Activated T-cell treated with anti-CD3 and anti-CD28 coated beads for 4 hours (primary cell): ENCODE measurements around the gene C12orf56.
"Not testable (repeated sequence)": the region's sequence is repeated elsewhere in the genome, so short reads cannot be mapped to it uniquely, and the experiment has no call there.

Experiments used
- DNase-seq: peaks from one replicate; pipeline ENCODE4 v3.0.0-alpha.2; 2020

The C12orf56 gene

GRCh38 chr12:64385468-64385867, 5.1 kb downstream of the C12orf56 start:
- DNase-seq: no peak

DNA sequence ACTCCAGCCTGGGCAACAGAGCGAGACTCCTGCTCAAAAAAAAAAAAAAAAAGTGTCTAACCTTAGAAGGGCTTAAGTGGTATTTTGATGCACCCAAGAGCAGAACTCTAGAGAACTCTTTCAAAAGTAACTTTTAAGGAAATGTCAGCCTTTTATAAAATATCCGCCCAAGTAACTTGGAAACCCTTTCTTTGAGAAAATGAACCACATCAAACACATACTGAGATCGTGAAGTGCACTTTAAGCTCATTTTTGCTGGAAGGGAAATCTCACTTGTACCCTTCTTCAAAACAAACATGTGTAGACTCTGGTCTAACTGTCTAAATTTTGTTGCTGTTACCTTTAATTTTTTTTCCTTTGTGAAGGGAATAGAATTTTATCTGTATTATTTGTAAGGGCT, 5.5 kb downstream of the C12orf56 start:
- no peak for DNase-seq

- DNase-seq: no peak
Measured at GRCh38 chr12:64383675-64384074, 6.9 kb downstream of the C12orf56 start.

DNA sequence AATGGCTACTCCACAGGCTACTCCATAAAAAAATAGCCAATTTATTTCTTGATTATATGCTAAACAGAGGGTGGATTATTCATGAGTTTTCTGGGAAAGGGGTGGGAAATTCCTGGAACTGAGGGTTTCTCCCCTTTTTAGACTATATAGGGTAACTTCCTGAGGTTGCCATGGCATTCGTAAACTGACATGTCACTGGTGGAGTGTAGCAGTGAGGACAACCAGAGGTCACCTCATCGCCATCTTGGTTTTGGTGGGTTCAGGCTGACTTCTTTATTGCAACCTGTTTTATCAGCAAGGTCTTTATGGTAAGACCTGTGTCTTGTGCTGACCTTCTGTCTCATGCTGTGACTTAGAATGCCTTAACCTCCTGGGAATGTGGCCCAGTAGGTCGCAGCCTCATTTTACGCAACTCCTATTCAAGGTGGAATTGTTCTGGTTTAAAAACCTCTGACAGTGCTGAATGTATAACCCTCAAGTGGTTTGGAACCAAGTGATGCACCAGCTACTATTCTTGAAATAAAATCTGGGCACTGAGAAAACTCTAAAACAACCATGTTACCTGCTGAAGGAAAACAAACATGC, 27.7 kb downstream of the C12orf56 start:
- no peak for DNase-seq

DNA sequence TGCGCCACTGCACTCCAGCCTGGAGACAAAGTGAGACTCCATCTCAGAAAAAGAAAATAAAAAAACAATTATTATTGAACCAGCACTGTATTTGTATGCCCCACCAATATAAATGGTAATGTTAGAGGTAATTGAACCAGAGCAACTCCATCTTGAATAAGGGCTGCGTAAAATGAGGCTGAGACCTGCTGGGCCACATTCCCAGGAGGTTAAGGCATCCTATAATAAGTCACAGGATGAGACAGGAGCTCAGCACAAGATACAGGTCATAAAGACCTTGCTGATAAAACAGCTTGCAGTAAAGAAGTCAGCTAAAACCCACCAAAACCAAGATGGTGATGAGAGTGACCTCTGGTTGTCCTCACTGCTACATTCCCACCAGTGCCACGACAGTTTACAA, 29.4 kb downstream of the C12orf56 start:
- DNase-seq: not testable (repeated sequence)

- DNase-seq: not testable (repeated sequence)
Measured at GRCh38 chr12:64356209-64356608, 34.3 kb downstream of the C12orf56 start.

GRCh38 chr12:64352181-64352580, 38.4 kb downstream of the C12orf56 start:
- DNase-seq: no peak

GRCh38 chr12:64351265-64351664, 39.3 kb downstream of the C12orf56 start:
- DNase-seq: no peak

DNA sequence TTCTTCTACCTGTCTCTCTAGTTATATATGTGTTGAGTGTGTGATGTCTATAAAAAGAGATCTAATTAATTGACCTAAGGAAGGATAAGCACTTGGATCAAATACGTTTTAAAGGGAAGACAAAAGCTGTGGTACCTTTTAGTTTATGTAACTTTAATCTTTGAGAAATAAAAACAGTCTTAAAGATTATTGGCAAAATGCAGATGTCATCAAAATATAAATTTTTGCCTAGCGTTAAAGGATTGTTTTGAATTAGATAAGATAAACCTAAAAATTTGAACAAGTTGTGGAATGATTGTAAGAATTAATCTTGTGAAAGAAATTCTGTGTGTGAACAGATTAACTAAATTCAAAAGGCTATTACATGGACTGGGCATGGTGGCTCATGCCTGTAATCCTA, 42.9 kb downstream of the C12orf56 start:
- no peak for DNase-seq

DNA sequence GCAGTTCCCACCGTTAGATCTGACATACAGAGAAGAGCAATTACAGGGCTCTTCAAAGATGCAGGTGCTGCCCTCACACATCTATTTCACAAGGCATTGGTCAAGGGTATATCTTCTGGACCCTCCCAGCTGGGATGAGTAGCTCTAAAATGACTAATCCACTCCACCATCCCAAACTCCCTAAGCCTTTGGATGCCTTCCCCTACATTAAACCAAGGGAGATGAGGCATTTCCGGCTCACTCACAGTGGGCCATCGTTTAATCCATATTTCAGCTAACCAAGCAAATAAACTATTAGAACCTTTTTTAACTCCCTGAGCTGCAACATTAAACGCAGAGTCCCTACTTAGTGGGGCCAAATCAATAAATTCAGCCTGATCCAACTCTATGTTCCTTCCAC, 45.9 kb downstream of the C12orf56 start:
- DNase-seq: not testable (repeated sequence)

DNA sequence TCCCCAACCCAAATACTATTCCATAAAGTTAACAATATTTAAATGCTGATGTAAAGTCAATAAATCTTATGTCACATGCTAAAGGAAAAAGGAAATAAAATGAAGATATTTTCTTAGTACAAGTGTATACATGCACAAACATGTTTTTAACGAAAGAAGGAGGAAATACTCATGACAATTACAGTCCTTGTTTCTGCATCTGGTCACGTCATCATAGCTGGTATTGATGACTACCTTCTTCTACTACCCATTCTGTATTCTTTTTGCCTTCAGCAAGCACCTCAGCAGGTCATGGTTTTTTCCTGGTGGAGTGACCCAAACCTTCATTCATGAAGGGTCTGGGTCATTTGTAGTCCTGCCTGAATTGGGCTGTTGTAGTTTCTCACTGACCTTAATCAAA, 50.0 kb downstream of the C12orf56 start:
- DNase-seq: not testable (repeated sequence)

GRCh38 chr12:64335886-64336466, 54.6 kb downstream of the C12orf56 start:
- DNase-seq: no peak

DNA sequence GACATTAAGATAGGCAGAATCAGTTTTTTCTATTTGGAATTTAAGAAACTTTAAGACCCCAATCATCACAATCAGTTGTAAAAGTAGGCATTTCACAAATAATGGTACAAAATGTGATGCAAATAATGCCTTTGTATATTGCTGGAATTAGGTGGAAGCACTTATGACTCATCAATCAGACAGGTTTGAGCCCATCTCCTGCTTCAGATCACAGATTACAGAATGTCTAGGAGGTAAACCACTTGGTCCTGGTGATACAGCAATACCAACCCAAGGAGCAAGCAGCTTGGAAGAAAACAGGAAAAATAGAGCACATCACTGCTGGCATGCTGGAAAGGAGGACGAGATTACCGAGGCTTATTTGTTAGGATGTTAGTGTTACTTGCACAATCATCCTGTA, 57.6 kb downstream of the C12orf56 start:
- no peak for DNase-seq

DNA sequence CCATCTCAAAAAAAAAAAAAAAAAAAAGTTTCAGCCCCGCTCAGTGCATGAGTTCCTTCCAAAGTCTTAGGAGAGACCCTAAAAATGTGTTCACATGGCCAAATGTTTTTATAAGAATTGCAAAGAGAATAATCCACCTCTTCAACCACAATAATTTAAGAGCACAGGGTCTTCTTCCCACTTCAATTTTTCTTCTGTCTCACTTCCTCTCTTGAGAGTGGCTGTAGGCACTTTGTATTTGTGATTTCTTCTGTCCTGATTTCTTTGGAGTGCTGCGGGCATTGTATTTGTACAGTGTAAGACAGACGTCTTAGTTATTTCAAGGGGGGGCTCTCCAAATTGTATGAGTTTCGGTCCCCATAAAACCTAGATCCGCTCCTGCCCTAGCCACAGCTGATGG, 58.3 kb downstream of the C12orf56 start:
- no peak for DNase-seq

DNA sequence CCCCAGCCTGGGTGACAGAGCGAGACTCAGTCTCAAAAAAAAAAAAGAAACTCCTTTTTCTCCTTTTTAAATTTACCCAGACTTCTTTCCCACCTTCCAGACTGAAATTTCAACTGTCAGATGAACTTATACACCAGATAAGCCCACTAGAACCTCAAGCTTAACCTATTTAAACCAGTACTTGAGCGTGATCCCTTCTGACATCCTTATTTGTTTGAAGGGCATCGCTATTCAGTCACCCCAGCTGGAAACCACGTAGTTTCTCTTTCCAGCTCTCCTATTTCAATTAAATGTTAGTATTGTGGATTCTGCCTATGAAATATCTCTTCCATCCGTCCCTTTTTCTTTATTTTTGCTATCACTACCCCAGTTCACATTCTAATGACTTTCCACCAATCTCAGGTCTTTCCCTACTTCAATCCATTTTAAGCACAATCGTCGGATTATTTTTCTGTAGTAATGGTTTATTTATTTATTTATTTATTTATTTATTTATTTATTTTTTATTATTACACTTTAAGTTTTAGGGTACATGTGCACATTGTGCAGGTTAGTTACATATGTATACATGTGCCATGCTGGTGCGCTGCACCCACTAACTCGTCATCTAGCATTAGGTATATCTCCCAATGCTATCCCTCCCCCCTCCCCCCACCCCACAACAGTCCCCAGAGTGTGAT, 61.4 kb downstream of the C12orf56 start:
- not testable (repeated sequence) for DNase-seq

- no peak for DNase-seq
Measured at GRCh38 chr12:64325055-64325454, 65.5 kb downstream of the C12orf56 start.

GRCh38 chr12:64323476-64324225, 66.9 kb downstream of the C12orf56 start:
- no peak for DNase-seq

DNA sequence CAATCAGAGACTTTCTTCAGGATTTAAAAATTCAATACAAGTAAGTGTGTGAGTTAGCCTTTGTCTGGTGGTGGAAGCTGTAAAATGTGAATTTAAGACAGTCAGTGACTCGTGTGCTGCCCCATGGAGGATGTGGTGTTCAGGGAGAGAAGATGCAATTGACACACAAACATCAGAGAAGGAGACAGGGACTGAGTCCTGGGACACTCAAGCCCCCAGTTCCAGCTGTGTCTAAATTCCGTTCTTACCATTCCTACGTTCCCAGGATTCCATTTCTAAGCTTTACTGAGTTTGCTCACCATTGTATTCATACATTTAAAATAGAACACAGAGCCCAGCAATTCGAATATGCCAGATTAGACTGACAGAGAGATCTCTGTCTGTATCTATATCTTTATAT, 67.6 kb downstream of the C12orf56 start:
- no peak for DNase-seq

GRCh38 chr12:64320611-64321010, 69.9 kb downstream of the C12orf56 start:
- no peak for DNase-seq

- DNase-seq: not testable (repeated sequence)
Measured at GRCh38 chr12:64319540-64320225, 70.9 kb downstream of the C12orf56 start.

- DNase-seq: no peak
Measured at GRCh38 chr12:64318605-64319004, 72.0 kb downstream of the C12orf56 start.

GRCh38 chr12:64311877-64312276, 78.7 kb downstream of the C12orf56 start:
- DNase-seq: no peak

DNA sequence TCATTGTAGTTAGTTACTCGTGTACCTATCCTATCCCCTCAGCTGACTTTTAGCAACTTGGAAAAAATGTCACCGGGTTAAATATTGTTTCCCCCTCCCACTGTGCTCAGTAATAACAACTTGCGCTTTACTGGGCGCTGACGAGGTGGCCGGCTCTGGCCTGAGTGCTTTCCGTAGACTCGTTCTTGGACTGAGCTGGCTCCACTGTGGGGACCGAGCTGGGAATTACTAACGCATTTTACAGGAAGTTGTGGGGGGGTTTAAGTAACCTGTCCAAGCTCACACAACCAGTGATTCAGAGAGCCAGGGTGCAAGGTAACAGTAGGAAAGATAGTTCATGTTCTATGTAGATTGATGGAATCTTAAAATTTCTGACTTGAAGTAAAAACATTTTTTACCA, 86.0 kb downstream of the C12orf56 start:
- DNase-seq: no peak
